Uterus (tissue), 4 donors: ENCODE measurements around the gene HRH2. TPM values are rescaled to one million over a fixed set of nuclear protein-coding genes. Genes with fewer than 3 reads are reported as not detected.

Source experiments
- DNase-seq, 2 donors: peaks; one replicate each; pipeline ENCODE4 v3.0.0-alpha.2; 2019 to 2020
- H3K27ac ChIP-seq, 2 donors: fragments of 200-600 bp; sonication (generic); 1 replicate in 1 of 2; 2 replicates in 1 of 2; pipeline ENCODE4 v1.5.1; 2016 to 2018
- H3K27me3 ChIP-seq, 2 donors: fragments of 200-600 bp; sonication (generic); one replicate each; pipeline ENCODE4 v1.5.1; 2018 to 2019; ENCODE audit warnings: control low read depth in 1 of 2
- H3K36me3 ChIP-seq, 2 donors: fragments of 200-600 bp; sonication (generic); one replicate each; pipeline ENCODE4 v1.5.1; 2019; ENCODE audit warnings: control low read depth in 1 of 2
- H3K4me1 ChIP-seq, 2 donors: fragments of 200-600 bp; sonication (generic); one replicate each; pipeline ENCODE4 v1.5.1; 2018 to 2019; ENCODE audit warnings: control low read depth in 1 of 2
- H3K4me3 ChIP-seq, 2 donors: fragments of 200-600 bp; sonication (generic); 1 replicate in 1 of 2; 2 replicates in 1 of 2; pipeline ENCODE4 v1.5.1; 2018 to 2019; ENCODE audit warnings: mild to moderate bottlenecking in 1 of 2
- H3K9me3 ChIP-seq, 2 donors: fragments of 200-600 bp; sonication (generic); one replicate each; pipeline ENCODE4 v1.5.1; 2019; ENCODE audit warnings: control low read depth in 1 of 2
- CTCF ChIP-seq, 4 experiments: fragments of 200-600 bp in 2 of 4; fragments of 450-650 bp in 2 of 4; sonication (generic) in 2 of 4; IDR thresholded peaks; one replicate each; pipeline ENCODE4 v1.5.1; 2016 to 2019; ENCODE audit warnings: antibody characterized with exemption in 4 of 4, mild to moderate bottlenecking in 2 of 4, moderate library complexity in 1 of 4
- POLR2A ChIP-seq, 2 donors: fragments of 450-650 bp; IDR thresholded peaks; one replicate each; pipeline ENCODE4 v1.6.1; 2016; ENCODE audit warnings: antibody characterized with exemption in 2 of 2, mild to moderate bottlenecking in 1 of 2, moderate library complexity in 1 of 2
- intact Hi-C: fragments of 100-400 bp; cut with DNase I; formaldehyde crosslinking; loops from one replicate; pipeline ENCODE4 v1.15.1; 2023; ENCODE audit warnings: low total_unique reads
- total RNA-seq, 4 donors: library from RNA; depleted of rRNA in 3 of 4; stranded (reverse); fragments of >200 nt in 3 of 4; gene quantifications; one replicate each; pipeline versions ENCODE4 v1.1.0 to v1.2.4, GENCODE V29; 2014 to 2023
- donor health status: DM: yes; HTN: yes; CAD: no.

HRH2 gene
- total RNA-seq, 4 donors from 2014 or later = 0.51 to 4.4 (median 4.1) TPM; not detected in 1

GRCh38 chr5:175658299-175659145 is 651 bp downstream of the HRH2 start:
- peak overlapping the region in 1 of 2 donors; percentile 51 for H3K27ac ChIP-seq

GRCh38 chr5:175659546-175660253 is 1.8 kb downstream of the HRH2 start:
- Histone ChIP-seq H3K9me3 (no peaks in the 10 kb centered on the region), H3K4me1 (no peaks in the 10 kb centered on the region), H3K4me3 (no peak overlapping the region), H3K36me3 (no peaks in the 10 kb centered on the region), H3K27ac (no peak overlapping the region), H3K27me3 (no peaks in the 10 kb centered on the region)
- DNase-seq = no peak
- intact Hi-C loops = no loop called here
- TF ChIP-seq CTCF (IDR thresholded peaks at IDR 0.05) (no peak), POLR2A (IDR thresholded peaks at IDR 0.05) (no peak)

More at GRCh38 chr5:175658299-175659145, 651 bp downstream of the HRH2 start:
- no peaks in the 10 kb centered on the region for H3K36me3 ChIP-seq
- TF ChIP-seq POLR2A (IDR thresholded peaks at IDR 0.05) (no peak), CTCF (IDR thresholded peaks at IDR 0.05) (no peak)
- H3K27me3 ChIP-seq = no peaks in the 10 kb centered on the region
- no peaks in the 10 kb centered on the region for H3K9me3 ChIP-seq
- intact Hi-C loops = no loop called here
- no peak for DNase-seq
- H3K4me1 ChIP-seq = no peaks in the 10 kb centered on the region
- H3K4me3 ChIP-seq = peak overlapping the region in 1 of 2 donors; percentile 21

- Histone ChIP-seq H3K9me3 (no peaks in the 10 kb centered on the region), H3K4me3 (no peak overlapping the region), H3K27ac (no peak overlapping the region), H3K4me1 (no peaks in the 10 kb centered on the region), H3K27me3 (no peaks in the 10 kb centered on the region), H3K36me3 (no peaks in the 10 kb centered on the region)
- no peak for DNase-seq
- intact Hi-C loops = no loop called here
- TF ChIP-seq CTCF (IDR thresholded peaks at IDR 0.05) (no peak), POLR2A (IDR thresholded peaks at IDR 0.05) (no peak)
Observed at GRCh38 chr5:175663186-175664184, 5.6 kb downstream of the HRH2 start.

- Histone ChIP-seq H3K4me1 (no peaks in the 10 kb centered on the region), H3K27me3 (no peaks in the 10 kb centered on the region), H3K36me3 (no peaks in the 10 kb centered on the region), H3K9me3 (no peaks in the 10 kb centered on the region), H3K27ac (no peak overlapping the region), H3K4me3 (no peak overlapping the region)
- no peak for DNase-seq
- TF ChIP-seq POLR2A (IDR thresholded peaks at IDR 0.05) (no peak), CTCF (IDR thresholded peaks at IDR 0.05) (no peak)
- intact Hi-C loops = no loop called here
Observed at GRCh38 chr5:175664723-175665122, 6.9 kb downstream of the HRH2 start.
